CMK (cell line): ENCODE results near the gene HK1.
"Not testable (repeated sequence)": the region's sequence is repeated elsewhere in the genome, so short reads cannot be mapped to it uniquely, and the experiment has no call there.

Source experiments
- DNase-seq: peaks from one replicate; pipeline ENCODE4 v3.0.0-alpha.2; 2010; ENCODE audit warnings: low read depth

HK1 gene

GRCh38 chr10:69278446-69278963 lies at the start of gene HK1:
HK1 (plus strand) TSS chr10:69278496.
- no peak for DNase-seq

GRCh38 chr10:69229616-69229916 lies 48.7 kb upstream of the HK1 start:
- DNase-seq = no peak

DNA sequence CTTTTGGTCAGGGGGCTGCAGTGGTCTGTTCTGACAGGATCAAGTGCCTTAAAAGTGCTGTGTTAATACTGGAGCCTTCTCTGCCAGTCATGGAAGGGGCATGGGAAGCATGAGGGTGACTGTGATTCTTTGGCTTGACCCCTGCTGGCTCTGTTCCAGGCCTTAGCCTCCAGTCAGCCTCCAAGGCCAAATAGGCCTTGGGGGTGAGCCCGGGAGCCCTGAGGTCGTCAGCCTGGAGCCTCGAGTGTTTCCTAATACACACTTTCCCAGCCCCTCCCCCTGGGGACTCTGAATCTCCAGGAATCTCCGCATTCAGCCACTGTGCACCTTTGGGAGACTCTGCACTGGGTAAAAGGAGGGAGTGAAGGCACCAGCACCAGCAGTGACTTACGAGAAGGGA lies 48.2 kb upstream of the HK1 start:
- no peak for DNase-seq

DNA sequence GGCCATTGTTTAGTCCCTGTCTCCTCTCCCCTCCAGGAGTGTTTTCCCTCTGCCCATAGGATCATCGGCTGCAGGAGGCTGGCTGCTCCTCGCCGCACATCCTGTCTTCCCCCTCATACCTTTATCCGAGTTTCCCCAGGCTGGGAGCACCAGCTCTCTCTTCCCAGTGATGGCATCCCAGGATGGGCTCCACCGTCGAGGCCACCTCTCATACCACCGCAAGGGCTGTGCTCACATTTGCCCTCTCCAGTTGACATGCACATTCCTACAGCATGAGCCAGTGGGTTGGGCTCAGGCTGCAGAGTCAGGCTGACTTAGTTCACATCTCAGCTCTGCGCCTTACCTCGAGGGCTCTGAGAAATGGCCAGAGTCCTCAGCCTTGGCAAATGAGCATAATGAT lies 46.0 kb upstream of the HK1 start:
- DNase-seq = no peak

GRCh38 chr10:69232736-69233480 lies 45.4 kb upstream of the HK1 start:
- no peak for DNase-seq

DNA sequence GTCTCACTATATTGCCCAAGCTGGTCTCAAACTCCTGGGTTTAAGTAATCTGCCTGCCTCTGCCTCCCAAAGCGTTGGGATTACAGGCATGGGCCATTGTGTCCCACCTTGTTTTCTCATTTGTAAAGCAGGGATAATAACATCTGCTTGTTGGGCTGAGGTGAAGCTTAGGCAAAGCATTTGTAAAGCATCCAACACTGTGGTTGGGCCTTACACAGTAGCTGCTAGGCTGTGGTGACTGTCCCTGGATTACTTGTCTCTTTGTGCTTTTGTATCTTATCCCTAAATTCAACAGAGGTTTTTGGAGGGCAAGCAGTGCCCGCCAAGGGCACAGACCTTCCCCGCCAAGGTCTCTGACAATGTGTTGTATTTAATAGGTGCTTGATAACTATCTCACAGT lies 43.8 kb upstream of the HK1 start:
- no peak for DNase-seq

- peak; percentile 56 for DNase-seq
Measured at GRCh38 chr10:69237528-69238159, 40.7 kb upstream of the HK1 start.

- no peak for DNase-seq
Measured at GRCh38 chr10:69239136-69239535, 39.2 kb upstream of the HK1 start.

DNA sequence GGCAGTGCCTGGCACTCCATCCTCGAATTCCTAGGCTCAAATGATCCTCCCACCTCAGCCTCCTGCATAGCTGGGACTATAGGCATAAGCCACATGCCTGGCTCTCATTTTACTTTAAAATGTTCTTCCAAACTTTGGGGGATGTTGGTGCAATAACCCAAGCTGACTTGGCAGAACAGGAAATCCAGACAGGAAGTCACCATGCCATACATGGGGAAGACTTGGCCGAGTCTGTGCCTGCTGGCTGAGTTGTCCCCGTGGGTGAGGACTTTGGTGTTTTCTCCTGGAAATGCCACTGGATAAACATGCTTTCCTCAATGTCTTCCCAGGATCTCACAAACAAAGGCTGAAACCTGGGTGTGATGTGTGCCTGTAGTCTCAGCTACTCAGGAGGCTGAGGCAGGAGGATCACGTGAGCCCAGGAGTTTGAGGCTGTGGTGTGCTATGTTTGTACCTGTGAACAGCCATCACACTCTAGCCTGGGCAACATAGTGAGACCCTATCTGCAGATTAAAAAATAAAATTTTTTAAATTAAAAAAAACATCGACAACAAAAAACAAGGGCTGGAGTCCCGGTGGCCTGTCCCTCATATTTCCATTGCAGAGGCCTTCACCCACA lies 38.4 kb upstream of the HK1 start:
- no peak for DNase-seq

DNA sequence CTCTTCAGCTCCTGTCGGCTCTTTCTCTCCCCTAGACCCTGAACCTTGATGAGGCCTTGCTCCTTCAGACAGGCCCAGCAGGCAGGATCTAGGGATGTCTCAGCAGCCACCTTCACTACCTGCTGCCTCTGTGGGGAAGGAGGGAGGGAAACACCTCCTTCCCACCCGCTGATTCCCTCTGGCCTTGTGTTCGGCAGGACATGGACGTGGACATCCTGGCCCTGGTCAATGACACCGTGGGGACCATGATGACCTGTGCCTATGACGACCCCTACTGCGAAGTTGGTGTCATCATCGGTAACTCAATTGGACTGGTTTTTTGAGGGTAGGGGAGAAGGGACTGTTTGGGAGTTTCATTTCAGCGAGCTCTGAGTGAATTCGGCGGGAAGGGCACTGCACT lies 37.8 kb upstream of the HK1 start:
- DNase-seq = no peak

GRCh38 chr10:69241575-69241974 lies 36.7 kb upstream of the HK1 start:
- no peak for DNase-seq

DNA sequence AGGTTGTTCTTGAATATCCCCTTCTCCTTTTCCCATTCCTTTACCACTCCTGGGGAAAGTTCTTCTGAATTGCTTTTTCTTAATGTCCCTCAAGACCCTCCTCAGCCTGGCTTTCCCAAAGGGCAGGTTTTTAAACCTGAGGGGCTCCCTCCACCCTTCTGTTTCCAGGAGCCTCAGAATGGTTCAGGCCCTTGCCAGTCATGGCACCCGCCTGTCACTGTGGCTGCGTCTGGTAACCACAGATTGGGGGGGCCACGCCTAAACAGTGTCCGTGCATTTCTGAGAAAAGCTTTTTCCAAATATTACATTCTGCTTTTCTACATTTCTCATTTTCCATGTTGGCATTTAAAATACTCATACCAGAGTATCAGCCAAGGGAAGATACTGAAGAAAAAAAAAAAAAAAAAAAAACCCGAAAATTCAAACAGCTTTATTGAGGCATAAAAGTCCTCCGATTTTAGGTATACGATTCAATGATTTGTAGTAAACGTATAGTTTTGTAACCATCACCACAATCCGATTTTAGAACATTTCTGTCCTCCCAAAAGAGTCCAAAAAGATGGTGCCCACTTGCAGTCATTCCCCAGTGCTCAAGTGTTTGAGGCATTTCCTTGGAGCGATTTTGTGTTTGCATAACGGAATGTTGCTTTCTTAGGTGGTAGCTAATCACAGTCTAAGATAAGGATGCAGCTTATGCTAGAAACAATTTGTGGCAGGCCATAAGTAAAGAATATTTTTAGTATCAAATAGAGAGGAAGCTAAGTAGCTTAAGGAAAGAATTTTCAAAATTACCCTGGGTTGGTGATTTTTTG lies 36.0 kb upstream of the HK1 start:
- no peak for DNase-seq

- no peak for DNase-seq
Measured at GRCh38 chr10:69242852-69243212, 35.5 kb upstream of the HK1 start.

DNA sequence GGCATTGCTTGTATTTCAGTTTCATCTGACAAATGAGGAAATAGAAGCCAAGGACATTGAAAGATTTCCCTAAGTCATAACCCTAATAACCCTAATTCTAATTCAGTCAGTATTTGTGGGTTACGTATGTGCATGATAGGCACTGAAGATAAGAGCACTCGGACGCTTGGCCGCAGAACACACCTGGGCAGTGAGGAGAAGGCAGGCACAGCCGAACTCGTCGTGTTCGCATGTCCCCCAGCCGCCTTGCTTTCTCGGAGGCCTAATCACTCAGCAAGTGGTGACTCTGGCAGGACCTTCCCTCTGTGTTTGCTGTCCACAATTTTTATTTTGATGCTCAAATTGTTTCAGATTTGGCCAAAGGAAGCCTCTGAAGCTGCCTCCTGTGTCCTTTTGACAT lies 34.5 kb upstream of the HK1 start:
- no peak for DNase-seq

DNA sequence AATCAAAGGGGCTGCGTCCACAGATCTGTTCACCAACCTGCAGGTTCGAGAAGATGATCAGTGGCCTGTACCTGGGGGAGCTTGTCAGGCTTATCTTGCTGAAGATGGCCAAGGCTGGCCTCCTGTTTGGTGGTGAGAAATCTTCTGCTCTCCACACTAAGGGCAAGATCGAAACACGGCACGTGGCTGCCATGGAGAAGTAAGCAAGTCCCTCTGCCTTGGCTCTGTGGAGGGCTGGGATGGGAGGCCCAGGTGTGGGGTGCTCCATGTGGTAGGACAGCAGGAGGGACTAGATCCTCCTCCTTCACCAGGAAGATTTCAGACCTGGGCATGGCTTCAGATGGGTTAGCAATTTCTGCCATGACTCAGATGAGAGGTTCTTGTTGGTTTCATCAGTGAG lies 32.3 kb upstream of the HK1 start:
- no peak for DNase-seq

DNA sequence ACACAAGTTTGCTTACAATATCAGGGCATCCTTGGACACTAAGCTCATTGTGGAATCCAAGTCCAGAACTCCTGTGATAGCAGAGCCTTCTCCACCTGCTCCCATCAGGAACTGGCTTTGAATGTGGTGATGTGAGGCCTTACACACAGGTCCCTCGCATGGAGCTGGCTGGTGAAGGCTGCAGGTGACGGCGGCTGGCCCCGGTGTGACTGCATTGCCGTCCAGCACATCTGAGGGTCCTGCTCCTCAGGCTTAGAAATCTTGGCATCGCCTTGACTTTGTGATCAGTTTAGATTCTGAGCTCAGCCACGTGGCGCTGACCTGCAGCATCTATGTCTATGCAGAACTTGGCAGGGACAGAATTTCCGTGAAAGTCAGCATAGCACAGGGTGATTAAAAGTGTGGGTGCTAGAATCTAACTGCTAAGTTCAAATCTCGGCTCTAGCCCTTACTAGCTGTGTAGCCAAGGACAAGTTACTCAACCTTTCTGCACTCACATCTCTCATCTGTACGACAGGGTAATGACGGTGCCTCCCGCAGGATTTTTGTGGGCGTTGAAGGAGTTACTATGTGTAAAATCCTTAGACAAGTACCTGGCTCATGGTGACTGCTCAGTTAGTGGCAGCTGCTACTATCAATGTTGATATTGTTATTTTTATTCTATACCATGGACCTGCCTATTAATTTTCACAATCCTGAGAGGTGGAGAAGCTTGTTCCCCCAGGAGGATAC lies 31.5 kb upstream of the HK1 start:
- no peak for DNase-seq

- DNase-seq = no peak
Measured at GRCh38 chr10:69247313-69247710, 31.0 kb upstream of the HK1 start.

- no peak for DNase-seq
Measured at GRCh38 chr10:69248117-69248730, 30.1 kb upstream of the HK1 start.

- DNase-seq = no peak
Measured at GRCh38 chr10:69250041-69250440, 28.3 kb upstream of the HK1 start.

DNA sequence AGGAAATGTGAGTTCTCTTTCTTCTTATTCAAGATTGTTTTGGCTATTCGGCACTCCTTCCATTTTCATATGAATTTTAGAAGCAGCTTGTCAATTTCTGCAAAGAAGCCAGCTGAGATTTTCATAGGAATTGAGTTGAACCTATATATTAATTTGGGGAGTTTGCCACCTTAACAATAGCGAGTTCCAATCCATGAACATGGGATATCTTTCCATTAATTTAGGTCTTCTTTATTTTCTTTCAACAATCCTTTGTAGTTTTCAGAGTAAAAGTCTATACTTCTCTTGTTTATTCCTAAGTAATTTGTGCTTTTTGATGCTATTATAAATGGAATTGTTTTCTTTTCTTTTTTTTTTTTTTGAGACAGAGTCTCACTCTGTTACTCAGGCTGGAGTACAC lies 26.9 kb upstream of the HK1 start:
- not testable (repeated sequence) for DNase-seq

DNA sequence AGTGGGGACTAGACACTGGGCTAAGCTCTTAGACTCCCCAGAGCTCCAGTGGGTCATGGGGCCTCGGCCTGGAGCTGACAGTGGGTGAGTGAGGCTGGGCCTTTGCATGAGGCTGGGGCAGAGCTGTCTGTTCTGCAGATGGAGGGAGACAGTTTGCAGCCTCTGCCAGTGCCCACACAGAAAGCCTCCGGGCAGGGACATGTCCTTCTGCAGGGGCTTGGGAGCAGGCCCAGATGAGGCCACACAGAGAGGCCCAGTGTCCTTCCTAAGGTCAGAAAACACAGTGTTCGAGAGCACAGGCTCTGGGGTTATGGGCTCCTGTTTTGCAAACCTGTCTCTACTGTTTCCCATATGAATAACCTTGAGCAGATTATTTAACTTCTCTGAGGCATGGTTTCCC lies 25.1 kb upstream of the HK1 start:
- no peak for DNase-seq

- DNase-seq = no peak
Measured at GRCh38 chr10:69254877-69255276, 23.4 kb upstream of the HK1 start.
